AG04450 (cell line): ENCODE measurements around the gene RABL3. TPM values are rescaled to one million over a fixed set of nuclear protein-coding genes. Genes with fewer than 3 reads are reported as not detected.

ENCODE experiments used
- CTCF ChIA-PET: fragments of 300-600, 350-600 bp; formaldehyde crosslinking; extraction: SDS; loops from one replicate; lab custom pipeline; 2022; ENCODE audit warnings: antibody characterized with exemption, inconsistent platforms; lab: Charles Lee
- POLR2A ChIA-PET: fragments of 350-600 bp; formaldehyde crosslinking; extraction: SDS; loops from one replicate; lab custom pipeline; 2021; ENCODE audit warnings: antibody characterized with exemption, inconsistent platforms; lab: Yijun Ruan, JAX
- DNase-seq: peaks from one replicate; pipeline ENCODE4 v3.0.0-alpha.2; 2011; ENCODE audit warnings: low read depth, low spot score
- H3K27ac ChIP-seq: one replicate; pipeline ENCODE4 v1.5.1; 2012; ENCODE audit warnings: low read depth, low read length, control low read depth
- H3K27me3 ChIP-seq: one replicate; pipeline ENCODE4 v1.6.0; 2012; ENCODE audit warnings: low read length; ENCODE audit not compliant: control insufficient read depth, insufficient read depth
- H3K4me3 ChIP-seq: 2 replicates; pipeline ENCODE4 v1.5.1; 2011; ENCODE audit warnings: mild to moderate bottlenecking, low read depth, low read length, control low read depth
- H3K9me3 ChIP-seq: 2 replicates; pipeline ENCODE4 v1.5.1; 2012; ENCODE audit warnings: low read length; ENCODE audit not compliant: control insufficient read depth, insufficient read depth
- CTCF ChIP-seq: IDR thresholded peaks from 2 replicates; pipeline ENCODE4 v1.5.1; 2011; ENCODE audit warnings: low read depth, low read length, control low read depth, inconsistent platforms
- polyA plus RNA-seq: library from polyadenylated mRNA; depleted of rRNA; stranded (reverse); fragments of >200 nt; gene quantifications from 2 replicates; pipeline ENCODE4 v1.2.3, GENCODE V29; 2011

The RABL3 gene
- polyA plus RNA-seq, 1 experiment: 9.3 TPM

- CTCF ChIA-PET: interaction anchor here (1.5 to 2.9 kb wide), 2 partner anchors 42 to 192 kb away, joined by 6 to 20 read pairs; no protein-coding TSS in a partner anchor
- DNase-seq: no peak
- TF ChIP-seq CTCF: no peak
- no peaks in the 10 kb centered on the region for H3K27me3 ChIP-seq
- H3K27ac ChIP-seq: no peak overlapping the region
- POLR2A ChIA-PET: no interaction called here
- H3K9me3 ChIP-seq: no peaks in the 10 kb centered on the region
- no peak overlapping the region for H3K4me3 ChIP-seq
Measured at GRCh38 chr3:120752865-120753264, 10.5 kb upstream of the RABL3 start.

DNA sequence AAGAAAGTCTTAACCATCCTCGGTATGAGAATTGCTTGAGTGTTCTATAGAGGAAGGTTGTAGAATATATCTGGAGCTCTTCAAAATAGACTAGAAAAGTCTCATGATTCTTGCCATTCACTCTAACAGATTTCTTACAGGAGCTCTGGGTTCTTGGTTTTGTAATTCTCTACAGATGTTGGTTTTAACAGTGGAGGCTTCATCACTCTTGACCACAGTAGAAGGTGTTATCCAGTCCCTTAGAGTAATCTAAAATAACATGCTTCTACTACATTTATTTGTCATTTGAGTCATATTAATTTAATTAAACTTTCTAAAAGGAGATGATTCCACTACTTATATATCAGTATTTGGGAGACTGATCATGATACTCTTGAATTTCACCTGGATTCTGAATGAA is 9.9 kb upstream of the RABL3 start:
- CTCF ChIA-PET: interaction anchor here (0.8 to 2.9 kb wide), 2 partner anchors 43 to 193 kb away, joined by 3 to 20 read pairs; no protein-coding TSS in a partner anchor
- Histone ChIP-seq H3K9me3 (no peaks in the 10 kb centered on the region), H3K27ac (no peak overlapping the region), H3K4me3 (no peak overlapping the region), H3K27me3 (no peaks in the 10 kb centered on the region)
- DNase-seq: no peak
- POLR2A ChIA-PET: no interaction called here
- TF ChIP-seq CTCF: no peak

DNA sequence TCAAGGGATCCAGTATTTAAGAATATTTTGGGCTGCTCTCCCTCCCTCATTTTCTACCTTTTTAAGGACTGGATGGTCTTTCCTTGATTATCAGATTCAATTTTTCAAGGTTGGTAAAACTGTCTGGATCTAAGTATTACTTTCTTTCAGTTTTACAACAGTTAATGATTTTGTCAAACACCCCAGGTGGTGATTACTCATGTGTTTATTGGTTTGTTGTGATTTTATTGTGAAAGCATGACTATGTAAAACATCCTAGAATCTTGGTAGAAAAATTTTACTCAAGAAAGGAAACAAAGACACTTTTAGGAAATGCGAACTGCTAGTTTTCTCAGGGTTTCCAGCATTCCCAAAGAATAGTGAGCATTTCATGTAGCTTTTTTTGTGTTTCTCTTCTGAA is 7.5 kb upstream of the RABL3 start:
- no peak for DNase-seq
- CTCF ChIA-PET: interaction anchor here (1.2 kb wide), 1 partner anchor 28 kb away, joined by 3 read pairs; no protein-coding TSS in a partner anchor
- no peak for TF ChIP-seq CTCF
- Histone ChIP-seq H3K9me3 (no peaks in the 10 kb centered on the region), H3K27ac (no peak overlapping the region), H3K27me3 (no peaks in the 10 kb centered on the region), H3K4me3 (no peak overlapping the region)
- POLR2A ChIA-PET: no interaction called here

DNA sequence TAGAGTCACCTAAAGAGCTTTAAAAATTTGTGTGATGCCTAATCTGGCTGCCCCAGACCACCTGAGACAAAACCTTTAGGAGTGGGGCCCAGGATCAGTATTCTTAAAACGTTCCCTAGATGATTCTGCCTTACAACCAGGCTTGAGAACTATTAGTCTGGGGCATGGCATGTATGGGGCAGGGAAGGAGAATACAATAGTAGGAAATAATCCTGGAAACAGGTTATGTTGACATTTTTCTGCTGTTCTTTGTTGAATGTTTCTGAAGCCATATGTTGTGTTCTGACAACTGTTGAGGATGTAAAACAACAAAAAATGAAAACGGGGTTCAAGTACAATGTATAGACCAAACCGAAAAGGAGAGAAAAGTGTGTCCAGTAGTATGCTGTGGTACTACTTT is 3.1 kb upstream of the RABL3 start:
- Histone ChIP-seq H3K27me3 (no peaks in the 10 kb centered on the region), H3K4me3 (no peak overlapping the region), H3K27ac (no peak overlapping the region), H3K9me3 (no peaks in the 10 kb centered on the region)
- ChIA-PET POLR2A (no interaction called here), CTCF (no interaction called here)
- DNase-seq: no peak
- no peak for TF ChIP-seq CTCF

DNA sequence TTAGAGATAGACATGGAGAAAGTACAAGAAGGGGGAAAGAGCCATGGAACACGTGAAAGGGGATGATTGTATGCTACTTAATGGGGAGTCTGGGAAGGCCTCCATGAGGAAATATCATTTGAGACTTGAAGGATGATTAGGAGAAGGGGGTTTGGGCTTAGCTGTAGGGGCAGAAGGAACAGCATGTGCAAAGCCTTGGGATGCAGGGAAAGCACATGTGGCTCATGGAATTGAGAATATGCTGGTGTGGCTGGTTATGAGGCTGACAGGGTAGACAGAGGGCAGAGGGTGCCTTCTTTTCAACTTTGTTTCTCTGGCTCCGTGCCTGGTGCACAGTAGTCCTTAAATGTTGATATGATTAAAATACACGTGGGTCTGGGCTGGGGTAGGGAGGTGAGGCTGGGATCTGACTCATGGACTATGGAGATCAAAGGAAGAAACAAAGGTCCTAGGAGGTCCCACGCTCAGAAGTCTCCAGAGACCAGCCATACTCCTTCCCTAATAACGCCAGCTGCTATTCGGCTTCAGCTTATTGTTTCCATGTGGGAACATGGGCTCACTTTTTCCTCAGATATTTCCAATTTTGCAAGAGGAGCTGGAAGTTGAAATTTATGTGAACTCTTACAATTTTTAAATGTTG is 1.4 kb upstream of the RABL3 start:
- Histone ChIP-seq H3K4me3 (peak overlapping the region; percentile 98), H3K9me3 (no peaks in the 10 kb centered on the region), H3K27ac (no peak overlapping the region), H3K27me3 (no peaks in the 10 kb centered on the region)
- TF ChIP-seq CTCF: no peak
- CTCF ChIA-PET: interaction anchor here (0.6 to 1.5 kb wide), 4 partner anchors 52 to 182 kb away, joined by 4 to 6 read pairs (median 5); no protein-coding TSS in a partner anchor
- DNase-seq: no peak
- POLR2A ChIA-PET: interaction anchor here (1.1 kb wide), 1 partner anchor 49 kb away, joined by 3 read pairs; no protein-coding TSS in a partner anchor
